Liver (tissue), 3 donors: ENCODE results near the gene CCND1.

Experiments
- CTCF ChIP-seq: fragments of 150-350 bp; IDR thresholded peaks from 2 replicates; pipeline ENCODE4 v1.5.1; 2017; ENCODE audit warnings: improper control_type of control experiment, low read depth, low read length; ENCODE audit not compliant: missing input control
- GABPA ChIP-seq, 2 donors: IDR thresholded peaks in 1 of 2; conservative IDR thresholded peaks in 1 of 2; 2 replicates each; pipeline ENCODE4 v1.6.1; 2016; ENCODE audit warnings: antibody characterized with exemption in 2 of 2, mild to moderate bottlenecking in 1 of 2, moderate library complexity in 1 of 2
- JUND ChIP-seq, 2 donors: IDR thresholded peaks; 2 replicates each; pipeline ENCODE4 v1.6.1; 2016; ENCODE audit warnings: antibody characterized with exemption in 2 of 2
- NR2F2 ChIP-seq: IDR thresholded peaks from 2 replicates; pipeline ENCODE4 v1.6.1; 2016; ENCODE audit warnings: antibody characterized with exemption
- REST ChIP-seq: IDR thresholded peaks from 2 replicates; pipeline ENCODE4 v1.6.1; 2016; ENCODE audit warnings: antibody characterized with exemption, mild to moderate bottlenecking
- SP1 ChIP-seq: IDR thresholded peaks from 2 replicates; pipeline ENCODE4 v1.6.1; 2018; ENCODE audit warnings: antibody characterized with exemption, mild to moderate bottlenecking
- YY1 ChIP-seq: IDR thresholded peaks from 2 replicates; pipeline ENCODE4 v1.6.1; 2016; ENCODE audit warnings: antibody characterized with exemption, mild to moderate bottlenecking
- TF ChIP-seq, protein P1 (sequence below): IDR thresholded peaks from 2 replicates; pipeline ENCODE4 v1.6.1; 2016; ENCODE audit warnings: antibody characterized with exemption
- donor health status: healthy.
- donor health status: healthy.

GRCh38 chr11:69650832-69651344 lies 9.9 kb downstream of the CCND1 start:
- TF ChIP-seq YY1 (no peak), CTCF (no peak), NR2F2 (no peak), SP1 (no peak), REST (no peak), GABPA (IDR thresholded peaks at IDR 0.05 in 1 of 2, conservative IDR thresholded peaks at IDR 0.05 in 1 of 2) (no peak), JUND (IDR thresholded peaks at IDR 0.05) (no peak)
- TF ChIP-seq, protein P1, sequence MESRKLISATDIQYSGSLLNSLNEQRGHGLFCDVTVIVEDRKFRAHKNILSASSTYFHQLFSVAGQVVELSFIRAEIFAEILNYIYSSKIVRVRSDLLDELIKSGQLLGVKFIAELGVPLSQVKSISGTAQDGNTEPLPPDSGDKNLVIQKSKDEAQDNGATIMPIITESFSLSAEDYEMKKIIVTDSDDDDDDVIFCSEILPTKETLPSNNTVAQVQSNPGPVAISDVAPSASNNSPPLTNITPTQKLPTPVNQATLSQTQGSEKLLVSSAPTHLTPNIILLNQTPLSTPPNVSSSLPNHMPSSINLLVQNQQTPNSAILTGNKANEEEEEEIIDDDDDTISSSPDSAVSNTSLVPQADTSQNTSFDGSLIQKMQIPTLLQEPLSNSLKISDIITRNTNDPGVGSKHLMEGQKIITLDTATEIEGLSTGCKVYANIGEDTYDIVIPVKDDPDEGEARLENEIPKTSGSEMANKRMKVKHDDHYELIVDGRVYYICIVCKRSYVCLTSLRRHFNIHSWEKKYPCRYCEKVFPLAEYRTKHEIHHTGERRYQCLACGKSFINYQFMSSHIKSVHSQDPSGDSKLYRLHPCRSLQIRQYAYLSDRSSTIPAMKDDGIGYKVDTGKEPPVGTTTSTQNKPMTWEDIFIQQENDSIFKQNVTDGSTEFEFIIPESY: no peak
